ENCODE results near the gene IFNGR1. TPM values are rescaled to one million over a fixed set of nuclear protein-coding genes. Genes with fewer than 3 reads are reported as not detected.

The IFNGR1 gene
- total RNA-seq, 1 donor from 2014 or later, result 112 TPM

DNA sequence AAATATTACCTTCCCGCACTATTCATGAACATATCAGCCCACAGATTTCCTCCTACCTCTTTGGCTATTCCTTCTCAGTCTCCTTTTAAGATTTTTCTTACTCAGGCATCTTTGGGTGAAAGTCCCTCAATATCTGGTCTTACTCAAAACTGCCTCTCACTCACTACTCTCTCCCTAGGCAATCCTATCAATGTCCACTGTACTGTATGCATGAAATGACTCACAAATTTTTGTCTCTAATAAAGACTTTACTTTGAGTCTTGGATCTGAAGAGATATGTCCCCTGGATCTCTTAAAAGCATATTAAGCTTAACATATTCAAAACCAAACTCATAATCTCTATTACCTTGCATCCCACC lies 70.2 kb downstream of the IFNGR1 start:
- DNase-seq, result no peak

- no peak for DNase-seq
Observed at GRCh38 chr6:137148306-137149034, 70.7 kb downstream of the IFNGR1 start.

Other genes starting within 250 kb of the IFNGR1 start
- 10.7 TPM for gene IL20RA, start 174.4 kb downstream of the IFNGR1 start, total RNA-seq
- 2.2 TPM for gene IL22RA2, start 45.7 kb downstream of the IFNGR1 start, total RNA-seq

All from skin of body (tissue), 2 donors.